Measurements from ENCODE around the gene USH1G. TPM values are rescaled to one million over a fixed set of nuclear protein-coding genes. Genes with fewer than 3 reads are reported as not detected.

The USH1G gene
- total RNA-seq, 1 donor from 2014 or later = not detected

- DNase-seq (no peak), ATAC-seq (no peak)
Measured at GRCh38 chr17:74937064-74938051, 14.3 kb upstream of the USH1G start.

DNA sequence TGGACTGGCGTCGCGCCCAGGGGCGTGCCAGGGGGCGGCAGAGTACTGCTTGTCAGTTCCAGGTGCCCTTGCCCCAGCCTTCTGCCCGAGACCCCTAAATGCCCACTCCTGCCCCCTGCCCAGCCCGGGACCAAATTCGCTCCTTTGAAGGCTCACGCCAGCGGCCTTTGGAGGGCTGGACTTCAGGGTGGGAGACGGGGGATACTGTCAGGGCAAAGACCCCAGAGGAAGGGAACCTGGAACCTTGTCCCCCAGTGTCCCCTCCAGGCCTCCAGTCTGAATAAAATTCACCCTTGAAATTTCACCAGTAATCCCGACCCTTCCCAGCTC lies 13.4 kb upstream of the USH1G start:
- no peak for ATAC-seq
- intact Hi-C loops (cut with micrococcal nuclease) = no loop called here
- no peak for DNase-seq

More at GRCh38 chr17:74937064-74938051, 14.3 kb upstream of the USH1G start:
- intact Hi-C loops (cut with micrococcal nuclease) = no loop called here

DNA sequence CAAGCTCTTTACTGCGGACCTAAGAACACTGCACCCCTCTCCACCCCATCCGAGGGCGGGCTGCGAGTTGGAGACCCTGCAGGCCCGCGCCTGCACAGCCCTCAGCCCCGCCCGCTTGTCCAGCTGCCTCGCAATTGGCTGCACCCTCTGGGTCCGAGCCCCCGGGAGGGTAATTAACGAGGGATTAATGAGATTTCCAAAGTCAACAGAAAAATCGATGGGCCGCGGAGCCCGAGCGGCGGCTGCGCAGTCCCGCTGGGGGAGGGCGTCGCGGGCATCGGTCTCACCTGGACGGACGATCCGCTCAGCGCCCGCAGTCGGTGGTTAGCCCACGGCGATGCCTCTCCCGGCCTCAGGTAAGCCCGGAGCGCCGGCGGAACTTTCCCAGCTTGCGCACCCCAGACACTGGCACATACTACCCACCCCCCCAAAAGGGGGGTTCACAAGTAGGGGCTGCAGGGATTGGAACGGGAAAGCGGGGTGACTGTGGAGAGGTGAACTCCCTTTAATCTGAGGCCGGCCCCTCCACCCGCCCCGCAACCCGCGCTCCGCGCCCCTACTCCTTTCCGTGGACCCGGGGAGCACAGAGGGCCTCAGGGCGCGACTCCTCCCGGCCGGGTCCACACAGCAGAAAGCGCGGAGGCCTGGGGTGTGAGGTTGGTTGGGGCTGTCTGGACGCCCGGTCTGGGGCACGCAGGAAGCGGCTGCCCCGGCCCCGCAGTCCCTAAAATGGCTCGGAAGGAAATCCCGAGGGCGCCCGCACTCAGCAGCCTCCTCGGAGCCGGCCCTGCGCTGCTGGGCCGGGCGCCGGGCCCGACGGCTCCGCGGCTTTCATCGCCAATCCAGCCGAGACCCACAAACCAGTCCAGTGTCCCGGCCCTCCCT lies 12.8 kb upstream of the USH1G start, which contains the start of gene OTOP3:
Gene OTOP3, plus strand, starts transcription at position 314 of the 885 bp plus-strand sequence. Its CDS starts 24 bp downstream, at position 338.
- intact Hi-C loops (cut with micrococcal nuclease) = no loop called here
- peak; percentile 23 for DNase-seq
- ATAC-seq = no peak

GRCh38 chr17:74935048-74935447 lies 12.0 kb upstream of the USH1G start:
- intact Hi-C loops (cut with micrococcal nuclease) = no loop called here
- ATAC-seq = no peak
- no peak for DNase-seq

GRCh38 chr17:74930535-74931036 lies 7.5 kb upstream of the USH1G start:
- no peak for ATAC-seq
- intact Hi-C loops (cut with micrococcal nuclease) = no loop called here
- DNase-seq = no peak

DNA sequence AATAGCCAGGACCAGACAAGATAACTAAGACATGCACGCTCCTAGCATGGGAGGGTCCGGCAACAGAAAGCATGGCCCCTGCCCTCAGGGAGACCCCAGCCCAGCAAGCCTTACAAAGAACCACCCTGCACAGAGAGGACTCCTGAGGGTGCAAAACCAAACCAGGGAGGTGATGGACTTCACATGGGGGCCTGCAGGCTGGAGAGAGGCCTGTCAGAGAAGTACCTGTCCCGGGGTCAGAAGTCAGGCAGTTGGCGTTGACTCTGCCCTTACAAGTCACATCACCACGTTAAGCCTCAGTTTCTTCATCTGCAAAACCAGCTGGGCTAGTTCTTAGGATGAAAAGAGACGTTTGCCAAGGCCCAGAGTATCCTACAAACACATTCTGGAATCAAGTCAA lies 5.7 kb upstream of the USH1G start:
- ATAC-seq (no peak), DNase-seq (no peak)
- intact Hi-C loops (cut with micrococcal nuclease) = no loop called here

- no peak for DNase-seq
- ATAC-seq = no peak
- intact Hi-C loops (cut with micrococcal nuclease) = no loop called here
Measured at GRCh38 chr17:74925242-74925641, 2.2 kb upstream of the USH1G start.

DNA sequence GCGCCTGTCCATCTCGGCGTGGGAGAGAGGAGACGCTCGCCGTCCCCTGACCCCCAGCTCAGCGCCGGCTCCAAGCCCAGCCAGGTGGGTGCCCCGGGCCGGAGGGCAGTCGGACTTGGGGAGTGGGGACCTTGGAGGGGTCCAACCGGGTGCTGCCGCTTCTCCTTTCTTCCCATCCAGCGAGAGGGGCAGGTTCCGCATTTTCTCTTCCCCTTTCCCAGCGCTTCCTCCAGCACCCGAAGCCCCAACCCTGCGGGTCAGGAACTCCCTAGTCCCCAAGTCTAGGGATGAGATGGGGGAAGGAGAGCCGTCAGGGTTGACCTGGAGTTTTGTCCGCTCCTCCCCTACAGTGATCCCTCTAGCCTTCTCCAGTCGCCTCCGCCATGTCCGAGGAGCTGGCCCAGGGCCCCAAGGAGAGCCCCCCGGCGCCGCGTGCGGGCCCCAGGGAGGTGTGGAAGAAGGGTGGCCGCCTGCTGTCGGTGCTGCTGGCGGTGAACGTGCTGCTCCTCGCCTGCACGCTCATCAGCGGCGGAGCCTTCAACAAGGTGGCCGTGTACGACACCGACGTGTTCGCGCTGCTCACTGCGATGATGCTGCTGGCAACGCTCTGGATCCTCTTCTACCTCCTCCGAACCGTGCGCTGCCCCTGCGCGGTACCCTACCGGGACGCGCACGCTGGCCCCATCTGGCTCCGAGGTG lies 1.3 kb upstream of the USH1G start, which contains the start of gene OTOP2:
Gene OTOP2, plus strand, starts transcription at position 24 of the 699 bp plus-strand sequence. Its CDS starts 360 bp downstream, at position 384.
- ATAC-seq (peak; percentile 42), DNase-seq (peak; percentile 45)
- intact Hi-C loops (cut with micrococcal nuclease) = no loop called here

GRCh38 chr17:74923538-74924249 lies 639 bp upstream of the USH1G start:
- intact Hi-C loops (cut with micrococcal nuclease) = no loop called here
- ATAC-seq = peak; percentile 74
- peak; percentile 87 for DNase-seq

DNA sequence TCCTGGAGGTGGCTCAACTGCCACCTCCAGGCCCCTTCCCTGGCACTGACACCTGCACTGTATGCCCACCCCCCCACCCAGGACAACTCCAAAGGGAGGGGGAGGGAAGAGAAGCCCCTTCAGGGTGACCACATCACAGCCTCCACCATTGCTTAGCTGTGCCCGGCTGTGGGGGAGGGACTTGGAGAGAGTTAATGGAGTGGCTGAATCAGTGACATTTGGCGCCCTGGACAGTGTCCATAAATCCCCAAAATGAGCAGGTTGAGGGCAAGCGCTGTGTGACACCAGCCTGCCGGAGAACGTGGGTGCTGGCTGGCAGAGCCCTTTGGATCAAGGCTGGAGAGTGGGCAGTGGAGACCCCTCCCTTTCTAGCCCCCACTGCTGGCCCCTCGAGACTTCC lies 883 bp downstream of the USH1G start:
- intact Hi-C loops (cut with micrococcal nuclease) = no loop called here
- DNase-seq = no peak

GRCh38 chr17:74921769-74922168 lies 1.3 kb downstream of the USH1G start:
- ATAC-seq = no peak
- no peak for DNase-seq
- intact Hi-C loops (cut with micrococcal nuclease) = no loop called here

More for the DNA sequence above, 883 bp downstream of the USH1G start:
- no peak for ATAC-seq

DNA sequence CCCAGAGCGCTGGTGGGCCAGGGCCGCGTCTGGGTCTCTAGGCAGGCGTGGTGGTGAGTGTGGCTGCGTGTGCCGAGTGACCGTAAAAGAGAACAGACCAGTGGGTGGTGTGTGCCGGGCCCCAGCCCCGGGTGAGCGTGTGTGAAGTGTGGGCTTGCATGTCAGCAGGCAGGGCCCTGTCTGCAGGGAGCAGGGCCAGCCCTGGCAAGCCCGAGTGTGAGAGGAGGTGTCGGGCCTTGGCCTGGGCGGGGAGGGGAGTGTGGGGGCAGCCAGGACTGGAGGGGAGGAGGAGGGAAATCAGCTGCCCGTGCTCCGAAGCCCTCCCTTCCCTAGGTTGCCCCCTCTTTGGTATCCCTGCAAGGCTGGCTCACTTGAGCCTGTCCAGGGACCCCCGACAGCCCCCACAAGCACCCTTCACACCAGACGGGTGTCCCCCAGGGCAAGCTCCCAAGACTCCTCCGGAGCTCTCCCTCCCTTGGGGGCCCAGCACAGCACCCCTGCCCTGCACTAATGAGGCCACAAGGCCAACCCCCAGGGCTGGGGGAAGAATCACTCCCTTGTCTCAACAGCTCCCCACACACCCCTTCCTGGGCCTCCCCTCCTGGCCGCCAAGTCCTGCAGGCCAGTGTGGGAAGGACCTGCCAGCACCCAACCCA lies 1.9 kb downstream of the USH1G start:
- intact Hi-C loops (cut with micrococcal nuclease) = no loop called here
- ATAC-seq = no peak
- no peak for DNase-seq

DNA sequence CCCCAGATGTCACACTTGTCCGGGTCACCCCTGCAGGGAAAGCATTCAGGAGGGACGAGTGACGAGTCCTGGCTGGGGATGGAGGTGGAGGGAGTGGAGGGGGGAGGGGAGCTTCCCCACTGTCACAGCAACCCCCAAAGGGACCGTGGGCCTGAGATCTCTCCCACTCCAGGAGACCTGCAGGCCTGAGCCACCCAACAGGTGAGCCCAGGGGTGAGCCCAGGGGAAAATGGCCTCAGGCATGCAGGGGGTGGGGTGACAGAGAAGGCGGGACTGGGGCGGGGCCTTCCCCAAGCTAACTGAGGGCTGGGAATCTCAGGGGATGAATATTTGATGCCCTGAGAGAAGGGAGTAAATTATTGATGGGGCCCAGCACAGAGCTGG lies 2.4 kb downstream of the USH1G start:
- no peak for DNase-seq
- intact Hi-C loops (cut with micrococcal nuclease) = no loop called here
- no peak for ATAC-seq

- no peak for DNase-seq
- no peak for ATAC-seq
- intact Hi-C loops (cut with micrococcal nuclease) = no loop called here
Measured at GRCh38 chr17:74920306-74920620, 2.8 kb downstream of the USH1G start.

- ATAC-seq = peak; percentile 34
- peak; percentile 38 for DNase-seq
- intact Hi-C loops (cut with micrococcal nuclease) = no loop called here
Measured at GRCh38 chr17:74919440-74920305, 3.4 kb downstream of the USH1G start.

GRCh38 chr17:74918906-74919305 lies 4.1 kb downstream of the USH1G start:
- DNase-seq (no peak), ATAC-seq (no peak)
- intact Hi-C loops (cut with micrococcal nuclease) = no loop called here

GRCh38 chr17:74917430-74917829 lies 5.6 kb downstream of the USH1G start:
- ATAC-seq = no peak
- DNase-seq = no peak
- intact Hi-C loops (cut with micrococcal nuclease) = no loop called here
